HEK293 (cell line): ENCODE measurements around the gene PTGES3L.
A peak's percentile ranks its signal among the peaks of the same experiment; 100 is the strongest.

Source experiments
- CTCF ChIA-PET: fragments of 350-600 bp; formaldehyde crosslinking; extraction: SDS; loops from one replicate; lab custom pipeline; 2021; ENCODE audit warnings: antibody characterized with exemption; lab: Yijun Ruan, JAX
- POLR2A ChIA-PET: fragments of 300-600 bp; formaldehyde crosslinking; extraction: SDS; loops from one replicate; lab custom pipeline; 2020; ENCODE audit warnings: antibody characterized with exemption, inconsistent platforms; lab: Yijun Ruan, JAX
- H3K27ac ChIP-seq: fragments of 200-500 bp; sonication (Bioruptor generic); 2 replicates; pipeline ENCODE4 v1.5.1; 2014; ENCODE audit warnings: low read depth, low read length, control low read depth, inconsistent platforms; ENCODE audit errors: extremely low read depth
- H3K36me3 ChIP-seq, 2 experiments: fragments of 200-500 bp in 1 of 2; sonication (Bioruptor generic) in 1 of 2; 1 replicate in 1 of 2; 2 replicates in 1 of 2; pipeline ENCODE4 v1.5.1; 2014 to 2017; ENCODE audit warnings: inconsistent platforms in 2 of 2, low read length in 2 of 2; ENCODE audit not compliant: control insufficient read depth in 2 of 2, insufficient read depth in 1 of 2
- H3K4me1 ChIP-seq: fragments of 200-500 bp; sonication (Bioruptor generic); 2 replicates; pipeline ENCODE4 v1.5.1; 2014; ENCODE audit warnings: mild to moderate bottlenecking, low read length, inconsistent platforms; ENCODE audit not compliant: control insufficient read depth, insufficient read depth
- H3K4me3 ChIP-seq: 2 replicates; pipeline ENCODE4 v1.5.1; 2011; ENCODE audit warnings: low read depth, mild to moderate bottlenecking, control low read depth, low read length, moderate library complexity
- H3K9me3 ChIP-seq: fragments of 200-500 bp; sonication (Bioruptor generic); 2 replicates; pipeline ENCODE4 v1.5.1; 2014; ENCODE audit warnings: low read depth, low read length, inconsistent platforms; ENCODE audit not compliant: control insufficient read depth, insufficient read depth
- FEZF1 ChIP-seq: fragments of 450-650 bp; formaldehyde crosslinking; IDR thresholded peaks from 2 replicates; pipeline ENCODE4 v1.5.1; 2016; ENCODE audit warnings: missing biosample characterization, missing genetic modification characterization
- GLIS1 ChIP-seq: fragments of 450-650 bp; formaldehyde crosslinking; IDR thresholded peaks from 2 replicates; pipeline ENCODE4 v1.5.1; 2016; ENCODE audit warnings: missing biosample characterization, missing genetic modification characterization
- GLIS2 ChIP-seq: fragments of 450-650 bp; formaldehyde crosslinking; IDR thresholded peaks from 2 replicates; pipeline ENCODE4 v1.5.1; 2016; ENCODE audit warnings: missing biosample characterization, missing genetic modification characterization
- KLF8 ChIP-seq: fragments of 450-650 bp; formaldehyde crosslinking; IDR thresholded peaks from 2 replicates; pipeline ENCODE4 v1.5.1; 2016; ENCODE audit warnings: missing biosample characterization, missing genetic modification characterization
- OSR2 ChIP-seq: fragments of 450-650 bp; formaldehyde crosslinking; IDR thresholded peaks from 2 replicates; pipeline ENCODE4 v1.5.1; 2016; ENCODE audit warnings: missing biosample characterization, missing genetic modification characterization
- PRDM1 ChIP-seq: fragments of 450-650 bp; formaldehyde crosslinking; IDR thresholded peaks from 2 replicates; pipeline ENCODE4; 2016; ENCODE audit warnings: missing biosample characterization, missing genetic modification characterization
- REPIN1 ChIP-seq: fragments of 450-650 bp; formaldehyde crosslinking; IDR thresholded peaks from 2 replicates; pipeline ENCODE4 v1.5.1; 2017; ENCODE audit warnings: missing biosample characterization, missing genetic modification characterization, low read depth
- ZBTB48 ChIP-seq: fragments of 450-650 bp; formaldehyde crosslinking; IDR thresholded peaks from 2 replicates; pipeline ENCODE4 v1.5.1; 2016; ENCODE audit warnings: missing biosample characterization, missing genetic modification characterization
- ZBTB8A ChIP-seq: fragments of 450-650 bp; formaldehyde crosslinking; IDR thresholded peaks from 2 replicates; pipeline ENCODE4 v1.5.1; 2016; ENCODE audit warnings: missing biosample characterization, missing genetic modification characterization
- ZFP3 ChIP-seq: fragments of 450-650 bp; formaldehyde crosslinking; IDR thresholded peaks from 2 replicates; pipeline ENCODE4 v1.5.1; 2016; ENCODE audit warnings: low read depth, missing biosample characterization, missing genetic modification characterization
- ZNF138 ChIP-seq: fragments of 450-650 bp; formaldehyde crosslinking; IDR thresholded peaks from 2 replicates; pipeline ENCODE4 v1.5.1; 2016; ENCODE audit warnings: missing biosample characterization, missing genetic modification characterization, borderline replicate concordance
- ZNF175 ChIP-seq: fragments of 450-650 bp; formaldehyde crosslinking; IDR thresholded peaks from 2 replicates; pipeline ENCODE4 v1.5.1; 2016; ENCODE audit warnings: missing biosample characterization, missing genetic modification characterization
- ZNF211 ChIP-seq: fragments of 450-650 bp; formaldehyde crosslinking; IDR thresholded peaks from 2 replicates; pipeline ENCODE4 v1.5.1; 2016; ENCODE audit warnings: low read depth, missing biosample characterization, missing genetic modification characterization
- ZNF23 ChIP-seq: fragments of 450-650 bp; formaldehyde crosslinking; IDR thresholded peaks from 2 replicates; pipeline ENCODE4 v1.5.1; 2016; ENCODE audit warnings: missing biosample characterization, missing genetic modification characterization, borderline replicate concordance
- ZNF266 ChIP-seq: fragments of 450-650 bp; formaldehyde crosslinking; IDR thresholded peaks from 2 replicates; pipeline ENCODE4 v1.5.1; 2016; ENCODE audit warnings: missing biosample characterization, missing genetic modification characterization, low read depth
- ZNF341 ChIP-seq: fragments of 450-650 bp; formaldehyde crosslinking; IDR thresholded peaks from 2 replicates; pipeline ENCODE4; 2016; ENCODE audit warnings: low read depth, missing biosample characterization, missing genetic modification characterization
- ZNF48 ChIP-seq: fragments of 450-650 bp; formaldehyde crosslinking; IDR thresholded peaks from 2 replicates; pipeline ENCODE4 v1.5.1; 2016; ENCODE audit warnings: missing biosample characterization, missing genetic modification characterization
- ZNF561 ChIP-seq: fragments of 450-650 bp; IDR thresholded peaks from 2 replicates; pipeline ENCODE4 v1.5.1; 2018; ENCODE audit warnings: missing biosample characterization, missing genetic modification characterization, borderline replicate concordance
- ZNF621 ChIP-seq: fragments of 450-650 bp; formaldehyde crosslinking; IDR thresholded peaks from 2 replicates; pipeline ENCODE4 v1.5.1; 2017; ENCODE audit warnings: missing biosample characterization, missing genetic modification characterization
- ZNF654 ChIP-seq: fragments of 450-650 bp; formaldehyde crosslinking; IDR thresholded peaks from 2 replicates; pipeline ENCODE4 v1.5.1; 2016; ENCODE audit warnings: low read depth, missing biosample characterization, missing genetic modification characterization
- TF ChIP-seq, protein P1 (sequence below): fragments of 450-650 bp; formaldehyde crosslinking; IDR thresholded peaks from 2 replicates; pipeline ENCODE4 v1.5.1; 2017; ENCODE audit warnings: missing biosample characterization, missing genetic modification characterization
- TF ChIP-seq, protein P2 (sequence below): fragments of 450-650 bp; formaldehyde crosslinking; IDR thresholded peaks from 2 replicates; pipeline ENCODE4 v1.5.1; 2016; ENCODE audit warnings: missing biosample characterization, missing genetic modification characterization
- TF ChIP-seq, protein P3 (sequence below): fragments of 450-650 bp; formaldehyde crosslinking; IDR thresholded peaks from 2 replicates; pipeline ENCODE4 v1.5.1; 2016; ENCODE audit warnings: missing biosample characterization, missing genetic modification characterization
- TF ChIP-seq, protein P4 (sequence below): fragments of 450-650 bp; formaldehyde crosslinking; IDR thresholded peaks from 2 replicates; pipeline ENCODE4 v1.5.1; 2016; ENCODE audit warnings: missing biosample characterization, missing genetic modification characterization
- TF ChIP-seq, protein P5 (sequence below): fragments of 450-650 bp; formaldehyde crosslinking; IDR thresholded peaks from 2 replicates; pipeline ENCODE4 v1.5.1; 2017; ENCODE audit warnings: missing biosample characterization, missing genetic modification characterization

The PTGES3L gene

DNA sequence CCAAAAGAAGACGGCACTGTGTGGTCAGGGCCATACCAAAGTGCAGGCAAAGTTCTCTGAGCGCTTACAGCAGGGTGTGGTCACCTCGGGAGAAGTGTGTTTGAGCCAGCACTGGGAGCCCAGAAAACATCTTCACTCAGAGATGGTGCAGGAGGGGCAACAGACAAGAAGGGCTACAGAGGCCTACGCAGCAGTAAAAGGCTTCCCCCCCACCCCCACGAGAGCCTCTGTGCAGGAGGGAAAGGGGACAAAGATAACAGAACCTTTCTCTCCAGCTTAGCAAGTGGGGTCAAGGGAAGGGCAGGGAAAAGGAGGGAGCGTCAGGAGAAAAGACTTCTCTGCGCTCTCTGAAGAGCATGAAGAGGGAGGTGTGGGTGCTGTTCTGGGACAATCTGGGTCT, 39.5 kb upstream of the PTGES3L start:
- CTCF ChIA-PET = interaction anchor here (1.0 to 1.1 kb wide), 2 partner anchors 21 to 464 kb away, joined by 3 to 4 read pairs; partner anchors contain the start of genes DHX8 and RPL27
- POLR2A ChIA-PET = interaction anchor here (0.6 to 1.6 kb wide), 3 partner anchors 9 to 21 kb away, joined by 3 to 7 read pairs (median 3); partner anchors contain the start of gene RPL27
- H3K36me3 ChIP-seq = peaks cover 0 to 39% of the 10 kb centered on the region in 2 experiments; a peak in 2 of 3 replicates
- no peak for TF ChIP-seq ZNF621 (tag by site-specific recombination)
- TF ChIP-seq, protein P1, sequence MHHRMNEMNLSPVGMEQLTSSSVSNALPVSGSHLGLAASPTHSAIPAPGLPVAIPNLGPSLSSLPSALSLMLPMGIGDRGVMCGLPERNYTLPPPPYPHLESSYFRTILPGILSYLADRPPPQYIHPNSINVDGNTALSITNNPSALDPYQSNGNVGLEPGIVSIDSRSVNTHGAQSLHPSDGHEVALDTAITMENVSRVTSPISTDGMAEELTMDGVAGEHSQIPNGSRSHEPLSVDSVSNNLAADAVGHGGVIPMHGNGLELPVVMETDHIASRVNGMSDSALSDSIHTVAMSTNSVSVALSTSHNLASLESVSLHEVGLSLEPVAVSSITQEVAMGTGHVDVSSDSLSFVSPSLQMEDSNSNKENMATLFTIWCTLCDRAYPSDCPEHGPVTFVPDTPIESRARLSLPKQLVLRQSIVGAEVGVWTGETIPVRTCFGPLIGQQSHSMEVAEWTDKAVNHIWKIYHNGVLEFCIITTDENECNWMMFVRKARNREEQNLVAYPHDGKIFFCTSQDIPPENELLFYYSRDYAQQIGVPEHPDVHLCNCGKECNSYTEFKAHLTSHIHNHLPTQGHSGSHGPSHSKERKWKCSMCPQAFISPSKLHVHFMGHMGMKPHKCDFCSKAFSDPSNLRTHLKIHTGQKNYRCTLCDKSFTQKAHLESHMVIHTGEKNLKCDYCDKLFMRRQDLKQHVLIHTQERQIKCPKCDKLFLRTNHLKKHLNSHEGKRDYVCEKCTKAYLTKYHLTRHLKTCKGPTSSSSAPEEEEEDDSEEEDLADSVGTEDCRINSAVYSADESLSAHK = no peak
- TF ChIP-seq KLF8 (tag by site-specific recombination) = no peak
- no peak for TF ChIP-seq ZNF175 (tag by site-specific recombination)
- TF ChIP-seq ZNF341 = peak; percentile 67; the same call in 1 of the 2 replicates
- peak; percentile 28; the same call in 1 of the 2 replicates for TF ChIP-seq GLIS1 (tag by site-specific recombination)
- TF ChIP-seq ZBTB48 (tag by site-specific recombination) = peak; percentile 15; the same call in 1 of the 2 replicates
- TF ChIP-seq ZNF266 = no peak
- TF ChIP-seq GLIS2 (tag by site-specific recombination) = no peak
- TF ChIP-seq PRDM1 (tag by site-specific recombination) = peak; percentile 85
- TF ChIP-seq, protein P2, sequence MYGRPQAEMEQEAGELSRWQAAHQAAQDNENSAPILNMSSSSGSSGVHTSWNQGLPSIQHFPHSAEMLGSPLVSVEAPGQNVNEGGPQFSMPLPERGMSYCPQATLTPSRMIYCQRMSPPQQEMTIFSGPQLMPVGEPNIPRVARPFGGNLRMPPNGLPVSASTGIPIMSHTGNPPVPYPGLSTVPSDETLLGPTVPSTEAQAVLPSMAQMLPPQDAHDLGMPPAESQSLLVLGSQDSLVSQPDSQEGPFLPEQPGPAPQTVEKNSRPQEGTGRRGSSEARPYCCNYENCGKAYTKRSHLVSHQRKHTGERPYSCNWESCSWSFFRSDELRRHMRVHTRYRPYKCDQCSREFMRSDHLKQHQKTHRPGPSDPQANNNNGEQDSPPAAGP (tag by site-specific recombination) = 0 out of 2 replicates have a peak, but pooled peaks have one; percentile 25
- TF ChIP-seq, protein P3, sequence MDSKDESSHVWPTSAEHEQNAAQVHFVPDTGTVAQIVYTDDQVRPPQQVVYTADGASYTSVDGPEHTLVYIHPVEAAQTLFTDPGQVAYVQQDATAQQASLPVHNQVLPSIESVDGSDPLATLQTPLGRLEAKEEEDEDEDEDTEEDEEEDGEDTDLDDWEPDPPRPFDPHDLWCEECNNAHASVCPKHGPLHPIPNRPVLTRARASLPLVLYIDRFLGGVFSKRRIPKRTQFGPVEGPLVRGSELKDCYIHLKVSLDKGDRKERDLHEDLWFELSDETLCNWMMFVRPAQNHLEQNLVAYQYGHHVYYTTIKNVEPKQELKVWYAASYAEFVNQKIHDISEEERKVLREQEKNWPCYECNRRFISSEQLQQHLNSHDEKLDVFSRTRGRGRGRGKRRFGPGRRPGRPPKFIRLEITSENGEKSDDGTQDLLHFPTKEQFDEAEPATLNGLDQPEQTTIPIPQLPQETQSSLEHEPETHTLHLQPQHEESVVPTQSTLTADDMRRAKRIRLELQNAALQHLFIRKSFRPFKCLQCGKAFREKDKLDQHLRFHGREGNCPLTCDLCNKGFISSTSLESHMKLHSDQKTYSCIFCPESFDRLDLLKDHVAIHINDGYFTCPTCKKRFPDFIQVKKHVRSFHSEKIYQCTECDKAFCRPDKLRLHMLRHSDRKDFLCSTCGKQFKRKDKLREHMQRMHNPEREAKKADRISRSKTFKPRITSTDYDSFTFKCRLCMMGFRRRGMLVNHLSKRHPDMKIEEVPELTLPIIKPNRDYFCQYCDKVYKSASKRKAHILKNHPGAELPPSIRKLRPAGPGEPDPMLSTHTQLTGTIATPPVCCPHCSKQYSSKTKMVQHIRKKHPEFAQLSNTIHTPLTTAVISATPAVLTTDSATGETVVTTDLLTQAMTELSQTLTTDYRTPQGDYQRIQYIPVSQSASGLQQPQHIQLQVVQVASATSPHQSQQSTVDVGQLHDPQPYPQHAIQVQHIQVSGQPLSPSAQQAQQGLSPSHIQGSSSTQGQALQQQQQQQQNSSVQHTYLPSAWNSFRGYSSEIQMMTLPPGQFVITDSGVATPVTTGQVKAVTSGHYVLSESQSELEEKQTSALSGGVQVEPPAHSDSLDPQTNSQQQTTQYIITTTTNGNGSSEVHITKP = 0 out of 2 replicates have a peak, but pooled peaks have one; percentile 24
- TF ChIP-seq, all 188 proteins: peak for 6
- Histone ChIP-seq H3K27ac (no peak overlapping the region), H3K9me3 (no peaks in the 10 kb centered on the region), H3K4me1 (peaks cover 12% of the 10 kb centered on the region), H3K4me3 (no peak overlapping the region)

DNA sequence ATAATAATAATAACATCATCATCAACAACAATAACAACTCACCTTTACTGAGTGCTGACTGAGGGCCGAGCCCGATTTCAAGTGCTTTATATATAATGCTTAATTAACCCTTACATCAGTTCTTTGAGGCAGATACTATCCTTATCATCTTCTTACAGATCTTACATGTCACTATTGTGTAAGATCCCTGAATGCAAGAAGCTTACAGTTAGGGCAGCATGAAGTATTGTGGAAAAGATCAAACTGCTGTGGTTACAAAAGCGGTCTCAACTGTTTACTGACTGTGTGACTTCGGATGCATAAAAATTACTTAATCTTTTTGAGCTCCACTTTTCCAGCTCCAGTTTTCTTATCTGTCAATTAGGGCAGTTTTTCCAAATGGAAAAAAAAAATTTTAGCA, 39.1 kb upstream of the PTGES3L start:
- ChIA-PET CTCF (interaction anchor here (1.0 to 1.1 kb wide), 2 partner anchors 21 to 464 kb away, joined by 3 to 4 read pairs; partner anchors contain the start of genes DHX8 and RPL27), POLR2A (interaction anchor here (0.6 to 1.6 kb wide), 3 partner anchors 8 to 21 kb away, joined by 3 to 7 read pairs (median 3); partner anchors contain the start of gene RPL27)
- Histone ChIP-seq H3K9me3 (no peaks in the 10 kb centered on the region), H3K36me3 (peaks cover 0 to 44% of the 10 kb centered on the region in 2 experiments; a peak in 2 of 3 replicates), H3K27ac (no peak overlapping the region), H3K4me1 (peaks cover 12% of the 10 kb centered on the region), H3K4me3 (no peak overlapping the region)
- no peak for TF ChIP-seq ZBTB48 (tag by site-specific recombination)
- no peak for TF ChIP-seq PRDM1 (tag by site-specific recombination)
- TF ChIP-seq ZNF561 (tag by site-specific recombination) = no peak
- TF ChIP-seq ZNF48 (tag by site-specific recombination) = no peak
- no peak for TF ChIP-seq OSR2 (tag by site-specific recombination)
- TF ChIP-seq ZNF211 (tag by site-specific recombination) = no peak
- TF ChIP-seq FEZF1 (tag by site-specific recombination) = no peak
- no peak for TF ChIP-seq ZNF654
- no peak for TF ChIP-seq ZBTB8A (tag by site-specific recombination)
- TF ChIP-seq, protein P4, sequence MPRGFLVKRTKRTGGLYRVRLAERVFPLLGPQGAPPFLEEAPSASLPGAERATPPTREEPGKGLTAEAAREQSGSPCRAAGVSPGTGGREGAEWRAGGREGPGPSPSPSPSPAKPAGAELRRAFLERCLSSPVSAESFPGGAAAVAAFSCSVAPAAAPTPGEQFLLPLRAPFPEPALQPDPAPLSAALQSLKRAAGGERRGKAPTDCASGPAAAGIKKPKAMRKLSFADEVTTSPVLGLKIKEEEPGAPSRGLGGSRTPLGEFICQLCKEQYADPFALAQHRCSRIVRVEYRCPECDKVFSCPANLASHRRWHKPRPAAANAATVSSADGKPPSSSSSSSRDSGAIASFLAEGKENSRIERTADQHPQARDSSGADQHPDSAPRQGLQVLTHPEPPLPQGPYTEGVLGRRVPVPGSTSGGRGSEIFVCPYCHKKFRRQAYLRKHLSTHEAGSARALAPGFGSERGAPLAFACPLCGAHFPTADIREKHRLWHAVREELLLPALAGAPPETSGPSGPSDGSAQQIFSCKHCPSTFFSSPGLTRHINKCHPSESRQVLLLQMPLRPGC (tag by site-specific recombination) = no peak
- TF ChIP-seq, protein P5, sequence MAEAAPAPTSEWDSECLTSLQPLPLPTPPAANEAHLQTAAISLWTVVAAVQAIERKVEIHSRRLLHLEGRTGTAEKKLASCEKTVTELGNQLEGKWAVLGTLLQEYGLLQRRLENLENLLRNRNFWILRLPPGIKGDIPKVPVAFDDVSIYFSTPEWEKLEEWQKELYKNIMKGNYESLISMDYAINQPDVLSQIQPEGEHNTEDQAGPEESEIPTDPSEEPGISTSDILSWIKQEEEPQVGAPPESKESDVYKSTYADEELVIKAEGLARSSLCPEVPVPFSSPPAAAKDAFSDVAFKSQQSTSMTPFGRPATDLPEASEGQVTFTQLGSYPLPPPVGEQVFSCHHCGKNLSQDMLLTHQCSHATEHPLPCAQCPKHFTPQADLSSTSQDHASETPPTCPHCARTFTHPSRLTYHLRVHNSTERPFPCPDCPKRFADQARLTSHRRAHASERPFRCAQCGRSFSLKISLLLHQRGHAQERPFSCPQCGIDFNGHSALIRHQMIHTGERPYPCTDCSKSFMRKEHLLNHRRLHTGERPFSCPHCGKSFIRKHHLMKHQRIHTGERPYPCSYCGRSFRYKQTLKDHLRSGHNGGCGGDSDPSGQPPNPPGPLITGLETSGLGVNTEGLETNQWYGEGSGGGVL (tag by site-specific recombination) = no peak
- TF ChIP-seq GLIS1 (tag by site-specific recombination) = no peak
- no peak for TF ChIP-seq ZNF138 (tag by site-specific recombination)
- TF ChIP-seq REPIN1 (tag by site-specific recombination) = no peak
- TF ChIP-seq ZFP3 (tag by site-specific recombination) = no peak
- no peak for TF ChIP-seq ZNF23 (tag by site-specific recombination)
